ENCODE measurements around the gene CBX5. TPM values are rescaled to one million over a fixed set of nuclear protein-coding genes. Genes with fewer than 3 reads are reported as not detected.
"Not testable (repeated sequence)": the region's sequence is repeated elsewhere in the genome, so short reads cannot be mapped to it uniquely, and the experiment has no call there.

The CBX5 gene
- polyA plus RNA-seq, 1 experiment = 14.3 TPM

DNA sequence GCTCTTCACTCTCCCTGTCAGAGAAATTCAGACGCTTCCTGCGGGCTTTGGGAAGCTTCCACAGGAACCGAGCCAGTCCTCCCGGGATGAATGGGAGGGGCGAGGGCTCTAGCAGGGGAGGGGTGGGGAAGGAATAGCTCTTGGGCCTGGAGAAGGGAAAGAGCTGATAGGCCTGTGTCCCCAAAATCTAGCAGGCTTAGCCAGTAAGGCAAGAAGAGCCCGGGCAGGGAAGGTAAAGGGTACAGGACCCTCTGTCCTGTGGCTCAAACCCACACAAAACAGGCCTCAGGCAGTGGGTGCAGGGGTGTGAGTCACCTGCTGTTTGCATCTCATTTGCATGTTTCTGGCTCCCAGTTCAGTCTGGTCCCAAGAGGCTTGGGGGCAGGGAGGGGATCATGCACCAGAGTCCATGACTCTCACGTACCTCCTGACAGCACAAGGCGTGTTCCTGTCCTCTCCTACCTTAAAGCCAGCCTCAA, 82.5 kb downstream of the CBX5 start:
- no peaks in the 10 kb centered on the region for H3K36me3 ChIP-seq (ENCODE audit: control insufficient read depth, insufficient read depth, low read length)
- ChIA-PET POLR2A (interaction anchor here (0.7 kb wide), 1 partner anchor 213 kb away, joined by 4 read pairs; no protein-coding TSS in a partner anchor), CTCF (interaction anchor here (0.7 to 6.2 kb wide), 6 partner anchors 8 to 191 kb away, joined by 3 to 42 read pairs (median 10); partner anchors contain the start of gene HOXC5)
- no peak for TF ChIP-seq CTCF (IDR thresholded peaks at IDR 0.05; ENCODE audit: insufficient read depth, low read depth, low read length)
- no peak overlapping the region for H3K4me3 ChIP-seq (ENCODE audit: low read depth, low read length)
- peaks cover 6% of the 10 kb centered on the region for H3K27me3 ChIP-seq (ENCODE audit: control insufficient read depth, insufficient read depth, low read length)
- DNase-seq (ENCODE audit: low read depth) = no peak

DNA sequence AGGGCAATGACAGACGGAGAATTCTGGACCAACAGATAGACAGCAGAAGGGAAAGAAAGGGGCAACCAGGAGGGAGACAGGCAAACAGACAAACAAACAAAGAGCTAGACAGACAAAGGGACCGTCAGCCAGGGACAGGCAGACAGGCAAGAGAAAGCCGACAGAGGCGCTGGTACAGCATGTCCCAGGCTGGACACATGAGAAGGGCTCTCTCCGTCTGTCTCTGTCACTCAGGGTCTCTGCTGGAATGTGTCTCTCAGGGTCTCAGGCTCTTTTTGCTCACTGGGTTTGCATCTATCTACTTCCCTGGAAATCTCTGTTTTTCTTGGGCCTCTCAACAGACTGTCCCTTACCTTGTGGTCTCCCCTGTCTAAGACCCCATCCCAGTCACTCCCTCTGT, 82.9 kb downstream of the CBX5 start:
- Histone ChIP-seq H3K27me3 (ENCODE audit: control insufficient read depth, insufficient read depth, low read length) (peaks cover 6% of the 10 kb centered on the region), H3K36me3 (ENCODE audit: control insufficient read depth, insufficient read depth, low read length) (no peaks in the 10 kb centered on the region), H3K4me3 (ENCODE audit: low read depth, low read length) (no peak overlapping the region)
- POLR2A ChIA-PET = interaction anchor here (0.7 kb wide), 1 partner anchor 213 kb away, joined by 4 read pairs; no protein-coding TSS in a partner anchor
- no peak for TF ChIP-seq CTCF (IDR thresholded peaks at IDR 0.05; ENCODE audit: insufficient read depth, low read depth, low read length)
- DNase-seq (ENCODE audit: low read depth) = no peak
- CTCF ChIA-PET = interaction anchor here (0.7 to 6.2 kb wide), 6 partner anchors 9 to 190 kb away, joined by 3 to 42 read pairs (median 10); partner anchors contain the start of gene HOXC5

- H3K27me3 ChIP-seq (ENCODE audit: control insufficient read depth, insufficient read depth, low read length) = peaks cover 6% of the 10 kb centered on the region
- POLR2A ChIA-PET = no interaction called here
- CTCF ChIA-PET = interaction anchor here (1.3 to 6.2 kb wide), 5 partner anchors 9 to 190 kb away, joined by 4 to 42 read pairs (median 16); partner anchors contain the start of gene HOXC5
- H3K4me3 ChIP-seq (ENCODE audit: low read depth, low read length) = no peak overlapping the region
- DNase-seq (ENCODE audit: low read depth) = no peak
- no peaks in the 10 kb centered on the region for H3K36me3 ChIP-seq (ENCODE audit: control insufficient read depth, insufficient read depth, low read length)
- no peak for TF ChIP-seq CTCF (IDR thresholded peaks at IDR 0.05; ENCODE audit: insufficient read depth, low read depth, low read length)
These were observed 83.5 kb downstream of the CBX5 start for GRCh38 chr12:54196396-54196795.

DNA sequence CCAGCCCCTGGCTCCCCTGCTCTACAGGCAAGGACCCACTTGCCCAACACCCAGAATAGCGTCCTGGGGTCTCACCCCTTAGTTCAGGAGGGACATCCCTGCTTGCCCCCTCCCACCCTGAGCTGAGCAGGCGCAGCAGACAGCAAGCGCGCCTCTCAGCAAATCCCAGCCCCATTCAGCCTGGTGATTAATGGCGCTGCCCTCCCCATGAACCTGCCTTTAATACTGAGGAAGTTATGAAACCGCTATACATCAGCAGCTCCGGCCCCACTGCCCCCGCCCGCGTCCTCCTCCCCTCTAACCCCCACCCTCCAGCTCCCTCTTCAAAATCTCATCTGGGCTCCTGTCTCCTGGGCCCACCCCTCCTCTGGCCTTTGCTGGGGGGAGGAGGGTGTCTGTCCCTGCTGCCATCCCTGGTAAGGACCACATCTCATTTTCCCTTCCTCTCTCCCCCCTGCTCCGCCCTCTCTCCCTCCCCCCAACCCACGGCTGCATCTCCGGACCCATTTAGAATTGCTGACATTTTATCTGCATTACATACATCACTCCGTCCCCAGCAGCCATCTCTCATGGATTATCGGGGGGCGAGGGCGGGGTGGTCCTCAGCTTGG, 84.1 kb downstream of the CBX5 start:
- H3K27me3 ChIP-seq (ENCODE audit: control insufficient read depth, insufficient read depth, low read length) = peaks cover 6% of the 10 kb centered on the region
- no peaks in the 10 kb centered on the region for H3K36me3 ChIP-seq (ENCODE audit: control insufficient read depth, insufficient read depth, low read length)
- ChIA-PET CTCF (interaction anchor here (1.8 to 6.2 kb wide), 6 partner anchors 12 to 211 kb away, joined by 5 to 42 read pairs (median 12); partner anchors contain the start of genes HOXC10 and HOXC5), POLR2A (interaction anchor here (0.6 kb wide), 1 partner anchor 211 kb away, joined by 3 read pairs; the partner anchor contains the start of gene HOXC10)
- TF ChIP-seq CTCF (IDR thresholded peaks at IDR 0.05; ENCODE audit: insufficient read depth, low read depth, low read length) = no peak
- H3K4me3 ChIP-seq (ENCODE audit: low read depth, low read length) = no peak overlapping the region
- DNase-seq (ENCODE audit: low read depth) = no peak

GRCh38 chr12:54195080-54195736, 84.7 kb downstream of the CBX5 start:
- no peak overlapping the region for H3K4me3 ChIP-seq (ENCODE audit: low read depth, low read length)
- no peak for TF ChIP-seq CTCF (IDR thresholded peaks at IDR 0.05; ENCODE audit: insufficient read depth, low read depth, low read length)
- DNase-seq (ENCODE audit: low read depth) = no peak
- ChIA-PET POLR2A (interaction anchor here (0.6 kb wide), 1 partner anchor 211 kb away, joined by 3 read pairs; the partner anchor contains the start of gene HOXC10), CTCF (interaction anchor here (0.9 to 6.2 kb wide), 9 partner anchors 13 to 495 kb away, joined by 3 to 42 read pairs (median 9); partner anchors contain the start of genes HOXC10, HOXC5 and HOXC9)
- H3K27me3 ChIP-seq (ENCODE audit: control insufficient read depth, insufficient read depth, low read length) = peaks cover 6% of the 10 kb centered on the region
- H3K36me3 ChIP-seq (ENCODE audit: control insufficient read depth, insufficient read depth, low read length) = no peaks in the 10 kb centered on the region

DNA sequence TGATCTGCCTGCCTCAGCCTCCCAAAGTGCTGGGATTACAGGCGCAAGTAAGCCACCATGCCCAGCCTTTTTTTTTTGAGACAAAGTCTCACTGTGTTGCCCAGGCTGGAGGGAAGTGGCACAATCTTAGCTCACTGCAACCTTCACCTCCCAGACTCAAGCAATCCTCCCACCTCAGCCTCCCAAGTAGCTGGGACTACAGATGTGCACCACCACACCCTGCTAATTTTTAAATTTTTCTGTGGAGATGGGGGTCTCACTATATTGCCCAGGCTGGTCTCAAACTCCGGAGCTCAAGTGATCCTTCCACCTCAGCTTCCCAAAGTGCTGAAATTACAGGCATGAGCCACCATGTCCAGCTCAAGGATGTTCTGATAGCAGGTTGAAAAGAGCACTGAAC, 85.3 kb downstream of the CBX5 start:
- H3K4me3 ChIP-seq (ENCODE audit: low read depth, low read length); DNase-seq (ENCODE audit: low read depth); H3K27me3 ChIP-seq (ENCODE audit: control insufficient read depth, insufficient read depth, low read length); POLR2A ChIA-PET; H3K36me3 ChIP-seq (ENCODE audit: control insufficient read depth, insufficient read depth, low read length): not testable (repeated sequence)
- CTCF ChIA-PET = interaction anchor here (0.6 to 6.2 kb wide), 9 partner anchors 13 to 1362 kb away, joined by 3 to 42 read pairs (median 5); partner anchors contain the start of genes HOXC10, HOXC5 and HOXC9

Measured in BJ (cell line).